A204.1 (cell line): Measurements from ENCODE around the gene YBX2.
A peak's percentile ranks its signal among the peaks of the same experiment; 100 is the strongest.

Experiments
- FAIRE-seq: peaks from 2 replicates; lab custom pipeline; 2012; peaks lifted over from hg19 to GRCh38; lab: Jason Lieb, UNC

Gene YBX2

GRCh38 chr17:7322520-7323194 lies 28.2 kb upstream of the YBX2 start:
- FAIRE-seq: no peak

GRCh38 chr17:7321466-7321865 lies 27.0 kb upstream of the YBX2 start:
- no peak for FAIRE-seq

DNA sequence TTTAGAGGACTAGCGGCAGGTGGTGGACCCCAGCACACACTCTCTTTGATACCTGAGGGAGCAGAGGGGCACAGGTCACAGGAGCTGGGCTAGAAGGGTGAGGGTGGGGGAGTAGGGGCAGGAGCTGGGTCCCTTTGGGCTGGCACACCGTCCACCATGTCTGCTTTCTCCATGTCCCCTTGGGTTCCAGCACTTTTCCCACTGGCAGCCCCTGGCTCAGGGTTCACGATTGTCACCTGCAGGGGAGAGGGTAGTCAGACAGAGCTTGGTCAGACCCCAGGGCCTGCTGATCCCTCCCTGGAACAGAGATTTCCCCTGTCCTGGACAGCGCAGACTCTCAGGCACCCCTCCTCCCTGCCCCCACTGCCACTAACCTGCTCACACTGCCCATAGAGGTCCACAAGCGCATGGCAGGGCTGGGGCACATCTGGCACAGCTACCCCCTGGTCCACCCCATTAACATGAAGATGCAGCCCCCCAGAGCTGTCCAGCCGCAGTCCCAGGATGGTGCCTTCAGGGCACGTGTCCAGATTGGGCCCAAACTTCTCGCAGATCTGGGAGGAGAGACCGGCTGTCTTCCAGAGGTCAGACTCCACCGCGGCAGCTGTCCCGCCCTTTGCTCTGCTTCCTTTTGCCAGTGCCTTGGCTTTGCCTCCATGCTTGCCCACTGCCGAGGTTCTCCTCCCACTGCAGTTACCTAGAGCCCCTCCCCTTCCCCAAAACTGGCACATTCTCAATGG lies 23.9 kb upstream of the YBX2 start:
- no peak for FAIRE-seq

DNA sequence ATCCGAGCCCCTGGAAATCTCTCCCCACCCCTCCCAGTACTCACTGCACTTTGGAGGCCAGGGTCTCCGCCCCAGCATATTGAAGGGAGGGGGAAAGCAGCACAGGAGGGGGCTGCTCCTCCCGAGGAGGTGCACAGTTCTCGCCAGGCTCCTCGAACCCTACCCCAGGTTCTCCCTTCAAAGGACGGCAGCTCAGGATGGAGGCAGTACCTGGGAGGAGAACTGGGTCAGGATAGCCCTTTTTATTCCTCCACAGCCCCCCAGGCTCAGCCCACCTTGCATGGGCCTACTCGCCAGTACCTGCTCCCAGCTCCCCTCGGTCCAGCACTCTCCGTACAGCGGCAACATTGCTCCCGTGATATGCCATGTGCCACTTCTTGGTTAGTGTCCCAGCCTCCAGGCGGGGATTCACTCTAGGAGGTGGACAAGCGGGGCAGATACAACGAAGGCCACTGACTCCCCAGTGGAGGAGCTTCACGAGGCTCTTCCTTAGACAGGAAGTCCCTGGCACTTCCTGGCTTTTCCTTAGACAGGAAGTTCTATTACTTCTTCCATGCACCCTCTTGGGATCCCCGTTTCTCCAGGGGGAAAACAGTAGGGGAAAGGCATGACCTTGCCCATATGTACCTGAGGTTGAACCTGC lies 22.8 kb upstream of the YBX2 start:
- FAIRE-seq: no peak

GRCh38 chr17:7315570-7316235 lies 21.3 kb upstream of the YBX2 start:
- FAIRE-seq: no peak

- no peak for FAIRE-seq
Observed at GRCh38 chr17:7314719-7315569, 20.5 kb upstream of the YBX2 start, which contains the start of gene GPS2. Gene GPS2 (minus strand): TSS chr17:7315360. CDS start chr17:7315052, 308 bp downstream.

DNA sequence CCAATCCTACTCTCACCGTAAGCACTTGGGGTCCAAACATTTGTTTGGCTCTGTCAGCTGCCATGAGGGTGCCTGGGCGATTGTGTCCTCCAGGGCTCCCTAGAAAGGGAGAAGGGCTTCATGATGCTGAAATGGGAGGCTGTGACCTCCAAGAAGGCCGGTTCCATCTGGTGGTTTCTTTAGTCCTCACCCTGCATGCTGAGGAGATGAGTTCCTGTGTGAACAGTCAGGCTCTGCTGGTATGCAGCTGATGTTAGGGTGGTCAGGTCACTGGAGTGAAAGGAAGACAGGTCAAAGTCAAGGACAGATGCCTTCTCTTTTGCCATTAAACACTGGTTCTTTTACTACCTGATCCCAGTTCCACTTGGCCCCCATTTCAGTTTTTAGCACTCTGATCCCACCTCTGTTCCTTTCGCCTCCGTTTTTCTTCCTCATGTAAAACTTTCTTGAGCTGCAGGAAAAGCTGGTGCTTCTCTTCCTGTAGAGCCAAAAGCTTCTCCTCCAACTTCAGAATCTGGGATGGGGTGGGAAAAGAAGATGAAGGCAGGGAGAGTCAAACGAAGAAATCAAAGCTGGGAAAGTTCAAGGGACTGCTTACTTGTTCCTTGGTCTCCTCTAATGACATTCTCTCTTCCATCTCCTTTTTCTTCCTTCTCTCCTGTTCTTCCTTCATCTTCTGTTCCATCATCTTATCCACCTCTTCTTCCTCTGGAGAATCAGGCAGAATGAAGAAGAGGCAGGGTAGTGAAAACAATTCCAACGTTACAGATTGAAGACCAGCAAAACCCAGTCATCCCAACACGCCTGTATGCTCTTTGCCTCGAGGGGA lies 19.7 kb upstream of the YBX2 start:
- FAIRE-seq: no peak

DNA sequence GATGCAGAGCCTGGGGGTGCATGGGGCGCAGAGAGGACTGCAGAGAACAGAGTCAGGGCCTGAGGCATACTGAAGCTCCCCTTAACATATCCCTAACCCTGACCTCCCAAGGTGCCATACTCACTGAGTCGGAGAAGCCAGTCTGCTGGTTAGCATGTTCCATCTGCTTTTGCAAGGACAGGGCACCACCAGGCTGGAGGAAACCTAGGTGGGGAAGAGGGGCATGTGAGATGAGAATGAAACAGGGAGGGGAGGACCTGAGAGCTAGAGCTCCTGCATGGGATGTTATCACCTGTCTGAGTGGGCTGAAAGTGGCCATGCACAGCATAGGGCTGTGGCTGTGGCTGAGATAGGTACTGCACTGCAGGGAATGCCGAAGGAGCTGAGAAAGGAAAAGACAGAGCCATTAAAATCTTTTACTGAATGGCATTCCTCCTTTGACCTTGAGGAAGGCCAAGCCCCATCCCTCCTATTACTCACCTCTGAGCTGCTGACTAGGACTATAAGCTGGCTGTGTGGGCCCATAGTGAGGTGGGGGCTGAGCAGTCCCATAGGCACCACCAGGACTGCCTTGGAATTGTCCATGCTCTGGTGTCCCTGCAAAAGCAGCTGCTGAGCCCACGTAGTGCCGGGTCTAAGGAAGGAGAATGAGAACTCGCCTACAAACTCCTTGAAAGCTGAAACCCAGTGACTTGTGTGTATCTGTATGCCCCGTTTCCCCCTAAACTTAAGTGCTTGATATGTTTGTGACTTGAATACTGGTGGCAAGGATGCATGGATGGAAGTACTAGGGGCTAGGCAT lies 18.9 kb upstream of the YBX2 start:
- no peak for FAIRE-seq

- FAIRE-seq: no peak
Observed at GRCh38 chr17:7312432-7313087, 18.1 kb upstream of the YBX2 start.

GRCh38 chr17:7311110-7311705 lies 16.8 kb upstream of the YBX2 start:
- no peak for FAIRE-seq

DNA sequence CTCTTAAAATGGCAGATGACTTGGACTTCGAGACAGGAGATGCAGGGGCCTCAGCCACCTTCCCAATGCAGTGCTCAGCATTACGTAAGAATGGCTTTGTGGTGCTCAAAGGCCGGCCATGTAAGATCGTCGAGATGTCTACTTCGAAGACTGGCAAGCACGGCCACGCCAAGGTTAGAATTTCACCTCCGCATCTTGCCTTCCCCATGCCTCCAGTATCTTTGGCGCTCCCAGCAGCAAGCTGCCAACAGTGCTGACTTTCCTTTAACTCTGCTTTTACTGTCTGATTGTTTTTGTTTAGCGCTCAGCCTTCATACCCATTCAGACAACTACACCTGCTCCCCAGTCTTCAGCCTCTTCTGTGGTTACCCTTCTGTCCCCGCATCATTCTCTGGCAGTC lies 15.2 kb upstream of the YBX2 start:
- no peak for FAIRE-seq

- FAIRE-seq: peak; percentile 58
Observed at GRCh38 chr17:7308625-7309433, 14.4 kb upstream of the YBX2 start.

GRCh38 chr17:7307686-7308624 lies 13.5 kb upstream of the YBX2 start:
- FAIRE-seq: no peak

GRCh38 chr17:7306911-7307685 lies 12.7 kb upstream of the YBX2 start, which contains the start of gene EIF5A:
Gene EIF5A (plus strand): TSS chr17:7307628. CDS start chr17:7309636, 2,008 bp downstream.
- FAIRE-seq: peak; percentile 99

DNA sequence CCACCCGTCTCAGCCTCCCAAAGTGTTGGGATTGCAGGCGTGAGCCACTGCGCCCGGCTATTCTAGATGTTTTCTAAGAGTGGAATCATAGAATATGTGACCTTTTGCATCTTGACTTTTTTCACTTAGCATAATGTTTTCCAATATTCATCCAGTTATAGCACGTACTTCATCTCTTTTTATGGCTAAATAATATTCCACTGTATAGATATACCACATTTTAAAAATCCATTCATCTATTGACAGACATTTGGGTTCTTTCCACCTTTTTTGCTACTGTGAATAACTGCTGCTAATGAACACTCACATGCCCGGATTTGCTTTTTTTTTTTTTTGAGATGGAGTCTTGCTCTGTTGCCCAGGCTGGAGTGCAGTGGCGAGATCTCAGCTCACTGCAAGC lies 9.7 kb upstream of the YBX2 start:
- FAIRE-seq: no peak

DNA sequence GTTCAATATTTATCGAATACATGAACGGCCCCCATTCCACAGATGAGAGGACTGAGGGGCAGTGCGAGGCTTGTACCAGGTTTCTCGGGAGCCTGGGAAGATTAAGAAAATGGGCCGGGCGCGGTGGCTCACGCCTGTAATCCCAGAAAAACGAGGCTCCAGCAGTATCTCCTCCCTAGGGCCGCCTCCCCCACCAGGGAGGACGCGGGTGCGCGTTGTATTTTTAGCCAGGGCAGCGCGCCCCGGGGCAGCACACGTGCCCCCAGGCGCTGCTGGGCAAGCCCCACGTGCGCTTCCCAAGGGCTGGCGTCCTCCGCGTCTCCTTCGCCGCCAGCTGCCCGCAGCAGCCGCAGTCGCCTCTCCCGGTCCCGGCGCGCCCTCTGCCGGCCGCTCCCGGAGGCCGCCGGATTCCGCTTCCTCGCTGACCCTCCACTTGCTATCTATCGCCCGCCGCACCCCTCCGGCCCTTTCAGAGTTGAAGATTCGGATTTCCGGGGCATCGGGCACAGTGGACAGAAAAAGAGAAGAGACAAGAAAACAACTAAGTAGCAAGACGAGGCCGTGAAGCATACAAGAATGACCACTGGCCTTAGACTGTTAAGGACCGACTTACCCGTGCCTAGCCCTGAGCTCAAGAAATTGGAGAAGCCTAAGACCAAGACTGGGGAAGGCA lies 1.9 kb upstream of the YBX2 start:
- no peak for FAIRE-seq
